Sigmoid colon (tissue), 4 donors: ENCODE data around the gene EMP3.

Source experiments
- POLR2AphosphoS5 ChIP-seq, 4 donors: sonication (generic); formaldehyde crosslinking; IDR thresholded peaks; one replicate each; pipeline ENCODE4 v1.6.1; 2017; ENCODE audit warnings: antibody characterized with exemption in 4 of 4
- TF ChIP-seq, protein P1 (sequence below), 4 experiments: fragments of 450-650 bp in 3 of 4; fragments of 200-600 bp in 1 of 4; IDR thresholded peaks; one replicate each; pipeline ENCODE4 v1.5.1; 2016 to 2019; ENCODE audit warnings: antibody characterized with exemption in 4 of 4, mild to moderate bottlenecking in 3 of 4, moderate library complexity in 2 of 4

DNA sequence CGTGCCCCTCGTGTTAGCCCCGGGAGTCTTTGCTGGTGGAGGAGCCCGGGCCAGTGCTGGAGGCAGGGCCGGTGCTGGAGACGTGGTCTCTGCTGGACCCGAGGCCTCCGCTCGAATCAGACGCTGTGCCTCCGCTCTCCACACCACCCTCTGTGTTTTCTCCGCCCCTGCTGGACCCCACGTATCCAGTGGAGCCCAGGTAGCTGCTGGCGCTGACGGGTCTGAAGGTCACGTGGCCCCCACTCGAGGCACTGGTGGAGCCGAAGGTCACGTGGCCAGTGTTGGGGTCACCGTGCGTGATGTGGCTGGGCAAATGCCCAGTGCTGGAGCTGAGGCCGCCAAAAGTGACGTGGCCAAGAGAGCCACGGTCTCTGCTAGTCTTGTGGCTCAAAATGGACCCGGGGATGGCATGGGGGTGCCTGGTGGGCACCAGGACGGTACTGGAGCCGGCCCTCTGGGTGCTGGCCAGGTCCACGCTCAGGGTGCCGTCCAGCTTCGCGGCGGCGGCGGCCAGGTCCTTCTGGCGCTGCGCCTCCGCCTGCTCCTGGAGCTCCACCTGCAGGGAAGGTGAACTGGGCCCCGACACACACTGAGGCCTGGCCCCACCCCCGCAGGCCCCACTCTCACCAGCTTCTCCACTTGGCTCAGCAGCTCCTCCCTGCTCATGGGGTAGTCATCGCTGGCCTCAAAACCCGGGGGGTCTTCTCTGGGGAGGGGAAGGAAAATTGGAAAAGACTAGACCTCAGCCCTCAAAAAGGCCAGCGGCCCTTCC lies 28.2 kb upstream of the EMP3 start:
- TF ChIP-seq, protein P1, sequence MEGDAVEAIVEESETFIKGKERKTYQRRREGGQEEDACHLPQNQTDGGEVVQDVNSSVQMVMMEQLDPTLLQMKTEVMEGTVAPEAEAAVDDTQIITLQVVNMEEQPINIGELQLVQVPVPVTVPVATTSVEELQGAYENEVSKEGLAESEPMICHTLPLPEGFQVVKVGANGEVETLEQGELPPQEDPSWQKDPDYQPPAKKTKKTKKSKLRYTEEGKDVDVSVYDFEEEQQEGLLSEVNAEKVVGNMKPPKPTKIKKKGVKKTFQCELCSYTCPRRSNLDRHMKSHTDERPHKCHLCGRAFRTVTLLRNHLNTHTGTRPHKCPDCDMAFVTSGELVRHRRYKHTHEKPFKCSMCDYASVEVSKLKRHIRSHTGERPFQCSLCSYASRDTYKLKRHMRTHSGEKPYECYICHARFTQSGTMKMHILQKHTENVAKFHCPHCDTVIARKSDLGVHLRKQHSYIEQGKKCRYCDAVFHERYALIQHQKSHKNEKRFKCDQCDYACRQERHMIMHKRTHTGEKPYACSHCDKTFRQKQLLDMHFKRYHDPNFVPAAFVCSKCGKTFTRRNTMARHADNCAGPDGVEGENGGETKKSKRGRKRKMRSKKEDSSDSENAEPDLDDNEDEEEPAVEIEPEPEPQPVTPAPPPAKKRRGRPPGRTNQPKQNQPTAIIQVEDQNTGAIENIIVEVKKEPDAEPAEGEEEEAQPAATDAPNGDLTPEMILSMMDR (IDR thresholded peaks at IDR 0.05), result no peak
- TF ChIP-seq POLR2AphosphoS5 (IDR thresholded peaks at IDR 0.05), result no peak
